GM18909 (cell line): ENCODE results near the gene AMIGO2.
"Not testable (repeated sequence)": the region's sequence is repeated elsewhere in the genome, so short reads cannot be mapped to it uniquely, and the experiment has no call there.

ENCODE experiments used
- ATAC-seq: cut with Tn5 transposase; IDR thresholded peaks from one replicate; pipeline ENCODE4 v1.9.1; 2021; ENCODE audit warnings: mild to moderate bottlenecking; ENCODE audit not compliant: unreplicated experiment, poor library complexity

AMIGO2 gene

DNA sequence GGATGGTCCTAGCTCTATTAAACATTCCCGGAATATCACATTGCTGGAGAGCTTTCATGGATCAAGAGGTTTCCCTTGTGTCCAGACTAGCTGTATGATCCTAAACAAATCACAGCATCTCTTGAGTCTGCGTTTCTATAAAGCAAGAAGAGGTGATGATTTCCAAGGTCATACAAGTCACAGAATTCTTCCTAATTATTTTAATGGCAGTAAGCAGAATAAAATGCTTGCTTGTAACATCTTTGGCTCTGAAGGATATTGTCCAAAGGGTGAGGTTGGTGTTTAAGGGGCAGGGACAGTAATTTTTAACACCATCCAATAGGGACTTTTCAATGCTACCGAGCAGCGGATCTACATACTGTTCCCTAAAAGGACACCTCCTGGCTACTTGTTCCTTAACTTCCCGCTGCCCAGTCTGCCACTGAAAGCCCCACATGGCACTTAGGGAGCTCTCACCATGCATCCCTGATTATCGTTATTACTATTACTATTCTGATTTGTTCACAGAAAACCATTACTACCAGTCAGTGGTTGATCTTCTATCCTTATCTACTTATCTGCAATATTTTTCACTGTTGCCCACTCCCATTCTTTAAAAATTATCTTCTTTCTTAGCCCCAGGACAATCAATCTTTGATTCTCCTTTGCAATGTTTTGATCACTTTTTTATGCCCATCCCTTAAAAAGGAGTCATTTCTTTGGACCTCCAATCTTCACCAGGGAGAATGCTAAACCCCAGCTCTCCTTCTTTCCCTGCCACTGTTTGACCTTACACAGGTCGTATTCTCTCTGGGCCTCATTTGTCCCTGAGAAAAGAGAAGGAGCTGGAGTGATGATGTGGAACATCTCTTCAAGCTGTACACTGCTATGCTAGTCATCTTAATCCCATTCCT lies 4.3 kb downstream of the AMIGO2 start:
- no peak for ATAC-seq

- ATAC-seq, result no peak
These were observed 5.0 kb downstream of the AMIGO2 start for GRCh38 chr12:47074757-47075156.

GRCh38 chr12:47073951-47074350 lies 5.8 kb downstream of the AMIGO2 start:
- ATAC-seq, result no peak

- no peak for ATAC-seq
These were observed 8.4 kb downstream of the AMIGO2 start for GRCh38 chr12:47071241-47071852.

- ATAC-seq, result no peak
These were observed 9.4 kb downstream of the AMIGO2 start for GRCh38 chr12:47070310-47070709.

DNA sequence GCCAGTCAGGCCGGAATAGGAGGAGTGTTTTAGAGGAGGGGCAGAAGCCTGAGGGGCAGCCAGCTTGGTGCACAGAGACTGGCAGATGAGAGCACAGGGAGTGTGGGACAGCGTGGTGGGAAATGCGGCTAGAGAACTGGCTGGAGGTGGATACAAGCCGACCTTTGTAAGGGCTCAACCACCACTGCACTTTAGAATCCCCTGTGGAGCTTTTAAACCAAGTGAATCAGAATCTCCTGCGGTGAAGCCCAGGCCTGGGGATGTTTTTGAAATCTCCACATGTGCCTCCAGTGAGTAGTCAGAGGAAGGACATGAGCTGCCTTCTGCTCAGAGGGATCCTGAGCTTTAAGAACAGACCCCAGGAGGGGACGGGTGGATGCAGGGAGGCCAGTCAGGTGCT lies 11.2 kb downstream of the AMIGO2 start:
- ATAC-seq, result no peak

- no peak for ATAC-seq
These were observed 11.9 kb downstream of the AMIGO2 start for GRCh38 chr12:47067771-47068431.

DNA sequence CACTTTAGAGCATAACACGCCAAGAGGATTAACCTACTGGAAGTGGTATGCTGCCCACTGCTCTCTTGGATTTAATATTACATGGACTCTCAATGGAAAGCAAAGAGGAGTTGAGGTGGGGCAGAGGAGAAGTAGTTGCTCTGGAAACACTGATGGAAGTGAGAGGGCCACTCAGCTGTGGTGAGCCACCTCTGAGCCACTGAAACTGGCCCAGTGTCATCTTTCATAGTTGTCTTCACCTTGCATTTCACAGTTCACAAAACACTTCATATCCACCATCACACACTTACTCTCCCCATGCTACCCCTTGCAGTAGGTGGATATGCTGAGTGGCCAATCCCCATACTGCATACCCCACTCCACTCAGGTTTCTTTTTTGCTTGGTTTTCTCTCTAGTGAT lies 12.6 kb downstream of the AMIGO2 start:
- no peak for ATAC-seq

GRCh38 chr12:47066278-47067025 lies 13.3 kb downstream of the AMIGO2 start:
- ATAC-seq, result no peak

DNA sequence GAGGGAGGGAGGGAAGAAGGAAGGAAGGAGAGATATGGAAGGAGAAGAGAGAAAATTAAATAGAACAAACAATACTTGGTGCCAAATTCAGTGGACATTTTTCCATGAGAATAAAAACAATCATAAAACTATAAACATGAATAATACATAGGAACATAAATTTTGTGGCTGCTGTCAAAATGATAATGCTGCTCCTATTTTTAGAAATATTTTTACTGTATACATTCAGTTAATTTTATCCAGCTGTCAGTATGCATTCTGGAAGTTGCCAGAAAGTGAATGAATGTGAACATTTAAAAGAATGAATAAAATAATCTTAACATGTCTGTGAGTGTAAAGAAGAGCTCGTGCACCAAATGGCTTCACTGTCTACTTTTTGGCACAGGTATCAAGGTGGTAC lies 14.2 kb downstream of the AMIGO2 start:
- ATAC-seq, result no peak

- not testable (repeated sequence) for ATAC-seq
These were observed 21.1 kb downstream of the AMIGO2 start for GRCh38 chr12:47058640-47059039.

- not testable (repeated sequence) for ATAC-seq
These were observed 22.8 kb downstream of the AMIGO2 start for GRCh38 chr12:47056944-47057343.

- not testable (repeated sequence) for ATAC-seq
These were observed 23.9 kb downstream of the AMIGO2 start for GRCh38 chr12:47055856-47056255.

DNA sequence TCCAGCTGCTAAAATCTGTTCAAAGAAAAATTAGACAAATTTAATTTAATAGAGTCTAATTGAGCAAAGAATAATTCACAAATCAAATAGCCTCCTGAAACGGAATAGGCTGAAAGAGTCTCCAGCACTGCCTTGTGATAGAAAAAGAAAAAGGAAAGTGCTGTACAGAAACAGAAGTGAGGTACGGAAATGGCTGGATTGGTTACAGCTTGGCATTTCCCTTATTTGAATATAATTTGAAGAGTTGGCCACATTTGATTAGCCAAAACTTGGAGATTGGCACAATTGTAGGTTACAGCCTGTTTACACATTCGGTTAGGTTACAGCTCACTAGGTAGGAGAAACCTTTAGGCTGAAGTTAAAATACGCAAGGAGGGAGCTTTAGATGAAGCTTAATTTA lies 25.1 kb downstream of the AMIGO2 start:
- no peak for ATAC-seq

DNA sequence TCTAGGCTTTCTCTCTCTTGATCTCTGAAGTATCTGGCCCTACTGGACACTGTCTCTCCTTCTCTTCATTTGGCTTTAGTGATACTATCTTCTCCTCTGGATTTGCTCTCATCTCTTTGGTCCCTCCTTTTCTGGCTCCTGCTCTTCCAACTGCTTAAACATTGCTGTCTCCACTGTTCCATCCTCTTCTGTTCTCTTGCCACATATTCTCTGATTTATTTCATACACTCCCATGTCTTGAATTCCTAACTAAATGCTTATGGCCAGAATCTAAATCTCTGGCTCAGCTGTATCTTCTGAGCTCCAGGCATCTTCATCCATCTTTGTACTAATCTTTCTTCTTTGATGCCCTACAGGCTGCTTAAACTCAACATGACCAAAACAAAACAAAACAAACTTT lies 25.8 kb downstream of the AMIGO2 start:
- no peak for ATAC-seq

DNA sequence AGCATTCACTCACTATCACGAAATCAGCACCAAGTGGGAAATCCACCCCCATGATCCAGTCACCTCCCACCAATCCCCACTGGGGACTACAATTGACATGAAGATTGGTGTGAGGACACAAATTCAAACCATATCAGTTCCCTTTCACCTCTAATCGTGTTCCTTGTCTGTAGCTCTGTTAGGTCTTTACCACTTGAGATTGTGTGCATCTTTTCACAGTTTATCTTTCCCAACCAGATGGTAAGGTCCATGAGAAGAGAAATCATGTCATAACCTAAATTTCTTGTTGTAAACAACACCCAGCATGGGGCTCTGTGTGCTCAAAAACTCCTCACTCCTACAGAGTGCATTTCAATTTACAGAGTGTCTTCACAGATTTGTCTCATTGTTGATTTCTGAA lies 27.5 kb downstream of the AMIGO2 start:
- ATAC-seq, result no peak

GRCh38 chr12:47051291-47051690 lies 28.5 kb downstream of the AMIGO2 start:
- not testable (repeated sequence) for ATAC-seq

DNA sequence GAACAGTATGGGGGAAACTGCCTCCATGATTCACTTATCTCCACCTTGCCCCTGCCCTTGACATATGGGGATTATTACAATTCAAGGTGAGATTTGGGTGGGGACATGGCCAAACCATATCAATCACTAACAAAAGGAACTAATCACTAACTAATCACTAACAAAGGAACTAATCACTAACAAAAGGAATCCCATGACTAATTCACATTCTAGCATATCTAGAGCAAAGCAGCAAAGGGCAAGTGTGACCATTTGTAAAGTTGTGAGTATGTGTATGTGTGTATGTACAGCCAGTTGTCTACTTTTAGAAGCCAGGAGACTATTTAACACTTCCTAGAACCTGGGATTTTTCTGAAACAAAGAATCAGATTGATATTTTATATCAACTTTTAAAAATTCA lies 31.2 kb downstream of the AMIGO2 start:
- no peak for ATAC-seq

DNA sequence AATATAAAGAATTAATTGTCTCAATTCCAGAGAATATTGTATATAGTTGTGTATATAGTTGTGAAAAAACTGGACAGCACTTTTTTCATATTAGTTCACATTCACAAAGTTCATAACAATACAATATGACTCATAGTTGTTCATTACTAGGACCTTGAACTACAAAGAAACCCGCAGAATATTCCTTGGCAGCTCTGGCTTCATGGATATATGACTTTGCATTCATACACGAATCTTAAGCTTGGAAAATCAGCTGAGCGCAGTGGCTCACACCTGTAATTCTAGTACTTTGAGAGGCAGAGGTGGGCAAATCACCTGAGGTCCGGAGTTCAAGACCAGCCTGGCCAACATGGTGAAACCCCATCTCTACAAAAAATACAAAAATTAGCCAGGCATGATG lies 38.4 kb downstream of the AMIGO2 start:
- ATAC-seq, result no peak

DNA sequence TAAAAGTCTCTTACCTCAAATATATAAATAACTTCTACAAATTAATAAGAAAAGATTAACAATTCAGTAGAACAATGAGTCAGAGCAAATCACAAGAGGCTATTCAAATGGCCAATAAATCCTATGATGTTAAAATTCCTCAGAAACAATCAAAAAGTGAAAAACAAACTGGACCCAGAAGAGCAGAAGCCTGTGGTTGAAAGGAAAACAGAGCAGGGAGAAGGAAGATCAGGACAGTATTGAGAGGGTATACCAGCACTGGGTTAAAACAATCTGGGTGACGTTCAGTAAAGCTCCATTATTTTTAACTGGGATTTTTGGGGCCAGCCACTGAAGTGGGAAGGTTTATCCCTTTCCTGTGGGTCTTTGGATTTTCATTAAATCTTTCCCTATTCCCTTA lies 40.0 kb downstream of the AMIGO2 start:
- no peak for ATAC-seq

DNA sequence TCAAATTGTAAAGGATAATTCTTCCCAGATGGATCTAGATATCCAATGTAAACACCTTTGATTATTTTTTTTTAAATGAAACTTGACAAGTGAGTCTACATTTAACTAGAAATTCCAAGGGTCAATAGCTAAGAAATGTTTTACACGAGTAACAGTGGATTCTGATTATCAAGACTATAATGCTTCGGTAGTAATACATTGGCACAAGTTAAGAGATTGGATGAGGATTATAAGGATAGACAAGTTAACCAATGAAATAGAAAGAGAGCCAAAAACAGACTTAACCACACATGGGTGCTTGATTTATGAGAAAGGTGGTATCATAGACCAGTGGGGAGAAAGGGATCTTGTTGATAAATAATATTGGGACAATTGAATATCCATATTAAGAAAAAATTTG lies 40.7 kb downstream of the AMIGO2 start:
- ATAC-seq, result no peak
